ENCODE data around the gene DEF6.
"Not testable (repeated sequence)": the region's sequence is repeated elsewhere in the genome, so short reads cannot be mapped to it uniquely, and the experiment has no call there.

DEF6 gene

GRCh38 chr6:35327349-35328027 is 29.9 kb downstream of the DEF6 start:
- TF ChIP-seq, protein P1, sequence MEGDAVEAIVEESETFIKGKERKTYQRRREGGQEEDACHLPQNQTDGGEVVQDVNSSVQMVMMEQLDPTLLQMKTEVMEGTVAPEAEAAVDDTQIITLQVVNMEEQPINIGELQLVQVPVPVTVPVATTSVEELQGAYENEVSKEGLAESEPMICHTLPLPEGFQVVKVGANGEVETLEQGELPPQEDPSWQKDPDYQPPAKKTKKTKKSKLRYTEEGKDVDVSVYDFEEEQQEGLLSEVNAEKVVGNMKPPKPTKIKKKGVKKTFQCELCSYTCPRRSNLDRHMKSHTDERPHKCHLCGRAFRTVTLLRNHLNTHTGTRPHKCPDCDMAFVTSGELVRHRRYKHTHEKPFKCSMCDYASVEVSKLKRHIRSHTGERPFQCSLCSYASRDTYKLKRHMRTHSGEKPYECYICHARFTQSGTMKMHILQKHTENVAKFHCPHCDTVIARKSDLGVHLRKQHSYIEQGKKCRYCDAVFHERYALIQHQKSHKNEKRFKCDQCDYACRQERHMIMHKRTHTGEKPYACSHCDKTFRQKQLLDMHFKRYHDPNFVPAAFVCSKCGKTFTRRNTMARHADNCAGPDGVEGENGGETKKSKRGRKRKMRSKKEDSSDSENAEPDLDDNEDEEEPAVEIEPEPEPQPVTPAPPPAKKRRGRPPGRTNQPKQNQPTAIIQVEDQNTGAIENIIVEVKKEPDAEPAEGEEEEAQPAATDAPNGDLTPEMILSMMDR (IDR thresholded peaks at IDR 0.05; ENCODE audit: borderline replicate concordance, control extremely low read depth, extremely low read depth, insufficient read depth, missing control alignments) = peak; percentile 75
- DNase-seq (ENCODE audit: low spot score) = peak; percentile 80
- in situ Hi-C loops (cut with MboI; ENCODE audit: low sequenced_read_pairs, unreplicated experiment) = no loop called here

- TF ChIP-seq, protein P1 (IDR thresholded peaks at IDR 0.05; ENCODE audit: borderline replicate concordance, control extremely low read depth, extremely low read depth, insufficient read depth, missing control alignments) = no peak
- no peak for DNase-seq (ENCODE audit: low spot score)
These were observed 30.6 kb downstream of the DEF6 start for GRCh38 chr6:35328108-35328723.

GRCh38 chr6:35328965-35329364 is 31.3 kb downstream of the DEF6 start:
- DNase-seq (ENCODE audit: low spot score); in situ Hi-C loops (cut with MboI; ENCODE audit: low sequenced_read_pairs, unreplicated experiment): not testable (repeated sequence)

More at GRCh38 chr6:35328108-35328723, 30.6 kb downstream of the DEF6 start:
- in situ Hi-C loops (cut with MboI; ENCODE audit: low sequenced_read_pairs, unreplicated experiment) = no loop called here

- in situ Hi-C loops (cut with MboI; ENCODE audit: low sequenced_read_pairs, unreplicated experiment) = no loop called here
- DNase-seq (ENCODE audit: low spot score) = no peak
- TF ChIP-seq, protein P1 (IDR thresholded peaks at IDR 0.05; ENCODE audit: borderline replicate concordance, control extremely low read depth, extremely low read depth, insufficient read depth, missing control alignments) = no peak
These were observed 33.0 kb downstream of the DEF6 start for GRCh38 chr6:35330541-35331119.

DNA sequence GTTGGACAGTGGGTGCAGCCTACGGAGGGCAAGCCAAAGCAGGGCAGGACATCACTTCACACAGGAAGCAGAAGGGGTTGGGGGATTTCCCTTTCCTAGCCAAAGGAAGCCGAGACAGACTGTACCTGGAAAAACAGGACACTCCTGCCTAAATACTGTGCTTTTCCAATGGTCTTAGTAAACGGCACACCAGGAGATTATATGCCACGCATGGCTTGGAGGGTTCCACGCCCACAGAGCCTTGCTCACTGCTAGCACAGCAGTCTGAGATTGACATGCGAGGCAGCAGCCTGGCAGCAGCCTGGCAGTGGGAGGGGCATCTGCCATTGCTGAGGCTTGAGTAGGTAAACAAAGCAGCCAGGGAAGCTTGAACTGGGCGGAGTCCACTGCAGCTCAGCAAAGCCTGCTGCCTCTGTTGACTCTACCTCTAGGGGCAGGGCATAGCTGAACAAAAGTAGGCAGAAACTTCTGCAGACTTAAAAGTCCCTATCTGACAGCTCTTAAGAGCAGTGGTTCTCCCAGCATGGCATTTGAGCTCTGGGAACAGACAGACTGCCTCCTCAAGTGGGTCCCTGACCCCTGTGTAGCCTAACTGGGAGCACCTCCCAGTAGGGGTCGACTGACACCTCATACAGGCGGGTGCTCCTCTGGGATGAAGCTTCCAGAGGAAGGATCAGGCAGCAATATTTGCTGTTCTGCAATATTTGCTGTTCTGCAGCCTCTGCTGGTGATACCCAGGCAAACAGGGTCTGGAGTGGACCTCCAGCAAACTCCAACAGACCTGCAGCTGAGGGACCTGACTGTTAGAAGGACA is 34.7 kb downstream of the DEF6 start:
- in situ Hi-C loops (cut with MboI; ENCODE audit: low sequenced_read_pairs, unreplicated experiment); DNase-seq (ENCODE audit: low spot score): not testable (repeated sequence)

- in situ Hi-C loops (cut with MboI; ENCODE audit: low sequenced_read_pairs, unreplicated experiment) = loop anchor here (5.0 kb wide), 1 partner anchor 111 kb away; the partner anchor contains the start of gene FANCE
- TF ChIP-seq, protein P1 (IDR thresholded peaks at IDR 0.05; ENCODE audit: borderline replicate concordance, control extremely low read depth, extremely low read depth, insufficient read depth, missing control alignments) = no peak
- no peak for DNase-seq (ENCODE audit: low spot score)
These were observed 43.9 kb downstream of the DEF6 start for GRCh38 chr6:35341557-35341956.

DNA sequence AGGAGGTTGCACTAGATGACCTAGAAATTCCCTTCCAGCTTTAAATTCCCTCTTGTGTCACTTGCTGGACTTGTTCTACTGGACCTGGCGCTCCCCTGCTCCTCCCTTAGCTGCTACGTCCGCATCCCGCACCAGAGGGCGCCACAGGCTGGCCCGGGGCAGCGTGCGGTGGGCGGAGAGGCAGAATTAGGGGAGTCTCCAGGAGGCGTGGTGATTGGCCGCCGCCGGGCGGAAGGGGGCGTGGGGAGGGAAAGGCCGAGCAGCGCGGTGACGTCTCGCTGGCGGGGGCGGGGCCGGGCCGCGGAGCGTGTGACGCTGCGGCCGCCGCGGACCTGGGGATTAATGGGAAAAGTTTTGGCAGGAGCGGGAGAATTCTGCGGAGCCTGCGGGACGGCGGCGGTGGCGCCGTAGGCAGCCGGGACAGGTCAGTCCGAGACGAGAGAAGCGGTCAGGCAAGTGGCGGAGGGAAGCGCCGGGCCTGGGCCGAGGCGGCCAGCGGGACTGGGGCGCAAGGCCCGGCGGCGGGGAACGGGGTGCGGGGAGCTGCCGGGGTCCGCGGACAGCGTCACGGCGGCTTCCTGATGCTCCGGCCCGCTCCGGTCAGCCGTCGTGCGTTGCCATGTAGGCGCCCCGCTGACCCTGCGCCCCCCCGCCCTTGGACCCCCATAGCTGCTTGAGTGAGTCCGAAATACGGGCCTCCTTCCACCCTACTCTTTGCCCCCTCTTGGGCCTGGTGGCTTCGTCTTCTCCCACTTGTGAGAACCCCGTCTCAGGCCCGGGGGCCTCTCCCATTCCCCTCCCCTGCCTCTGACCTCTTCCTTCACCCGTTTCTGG is 44.9 kb downstream of the DEF6 start, which contains the start of gene PPARD:
TSS of gene PPARD (plus strand) at position 301 of the 834 bp plus-strand sequence. CDS start 68,530 bp downstream, outside the sequence.
- TF ChIP-seq, protein P1 (IDR thresholded peaks at IDR 0.05; ENCODE audit: borderline replicate concordance, control extremely low read depth, extremely low read depth, insufficient read depth, missing control alignments) = peak; percentile 99
- DNase-seq (ENCODE audit: low spot score) = peak; percentile 100
- in situ Hi-C loops (cut with MboI; ENCODE audit: low sequenced_read_pairs, unreplicated experiment) = loop anchor here (5.0 kb wide), 1 partner anchor 110 kb away; the partner anchor contains the start of gene FANCE

All from GM13976 (cell line).